ENCODE results near the gene FRS3. TPM values are rescaled to one million over a fixed set of nuclear protein-coding genes. Genes with fewer than 3 reads are reported as not detected.
A peak's percentile ranks its signal among the peaks of the same experiment; 100 is the strongest.

The FRS3 gene
- total and polyA plus RNA-seq, 2 of the 13 experiments (the other 11 are each of a cell fraction or from before 2014, with no cell fraction given): 3.0 to 7.4 TPM

- 0 out of 2 replicates have a peak, but pooled peaks have one; percentile 3 for TF ChIP-seq KDM3A (CRISPR knock-in tag; IDR thresholded peaks at IDR 0.05; ENCODE audit: low read depth)
- peak; percentile 38; the same call in 1 of the 2 replicates for TF ChIP-seq RBFOX2 (IDR thresholded peaks at IDR 0.05; ENCODE audit: low read depth, low read length)
- no peak for TF ChIP-seq YEATS2 (CRISPR knock-in tag; IDR thresholded peaks at IDR 0.05; ENCODE audit: borderline replicate concordance)
- 0 out of 2 replicates have a peak, but pooled peaks have one; percentile 17 for TF ChIP-seq MTERF4 (CRISPR knock-in tag; IDR thresholded peaks at IDR 0.05)
- no peak for TF ChIP-seq HDAC6 (IDR thresholded peaks at IDR 0.05; ENCODE audit: low read depth, low read length)
- TF ChIP-seq TGIF2 (CRISPR knock-in tag; IDR thresholded peaks at IDR 0.05): 0 out of 2 replicates have a peak, but pooled peaks have one; percentile 45
- TF ChIP-seq BORCS8-MEF2B (CRISPR knock-in tag; IDR thresholded peaks at IDR 0.05): no peak
- no peak for TF ChIP-seq SP4 (CRISPR knock-in tag; IDR thresholded peaks at IDR 0.05)
- no peak for TF ChIP-seq ETV5 (CRISPR knock-in tag; IDR thresholded peaks at IDR 0.05; ENCODE audit: borderline replicate concordance)
- 0 out of 2 replicates have a peak, but pooled peaks have one; percentile 11 for TF ChIP-seq UBTF (CRISPR knock-in tag; IDR thresholded peaks at IDR 0.05)
- no peak for TF ChIP-seq MXD1 (CRISPR knock-in tag; IDR thresholded peaks at IDR 0.05)
- 0 out of 2 replicates have a peak, but pooled peaks have one; percentile 18 for TF ChIP-seq ZBTB33 (CRISPR knock-in tag; IDR thresholded peaks at IDR 0.05)
- 0 out of 2 replicates have a peak, but pooled peaks have one; percentile 44 for TF ChIP-seq ZNF891 (CRISPR knock-in tag; IDR thresholded peaks at IDR 0.05)
- no peak for TF ChIP-seq TRIM22 (IDR thresholded peaks at IDR 0.05)
- TF ChIP-seq CEBPZ (IDR thresholded peaks at IDR 0.05; ENCODE audit: low read length): no peak
These were observed 39.1 kb downstream of the FRS3 start (continued) for GRCh38 chr6:41740366-41741162.
